ENCODE data around the gene SOWAHA.

SOWAHA gene

DNA sequence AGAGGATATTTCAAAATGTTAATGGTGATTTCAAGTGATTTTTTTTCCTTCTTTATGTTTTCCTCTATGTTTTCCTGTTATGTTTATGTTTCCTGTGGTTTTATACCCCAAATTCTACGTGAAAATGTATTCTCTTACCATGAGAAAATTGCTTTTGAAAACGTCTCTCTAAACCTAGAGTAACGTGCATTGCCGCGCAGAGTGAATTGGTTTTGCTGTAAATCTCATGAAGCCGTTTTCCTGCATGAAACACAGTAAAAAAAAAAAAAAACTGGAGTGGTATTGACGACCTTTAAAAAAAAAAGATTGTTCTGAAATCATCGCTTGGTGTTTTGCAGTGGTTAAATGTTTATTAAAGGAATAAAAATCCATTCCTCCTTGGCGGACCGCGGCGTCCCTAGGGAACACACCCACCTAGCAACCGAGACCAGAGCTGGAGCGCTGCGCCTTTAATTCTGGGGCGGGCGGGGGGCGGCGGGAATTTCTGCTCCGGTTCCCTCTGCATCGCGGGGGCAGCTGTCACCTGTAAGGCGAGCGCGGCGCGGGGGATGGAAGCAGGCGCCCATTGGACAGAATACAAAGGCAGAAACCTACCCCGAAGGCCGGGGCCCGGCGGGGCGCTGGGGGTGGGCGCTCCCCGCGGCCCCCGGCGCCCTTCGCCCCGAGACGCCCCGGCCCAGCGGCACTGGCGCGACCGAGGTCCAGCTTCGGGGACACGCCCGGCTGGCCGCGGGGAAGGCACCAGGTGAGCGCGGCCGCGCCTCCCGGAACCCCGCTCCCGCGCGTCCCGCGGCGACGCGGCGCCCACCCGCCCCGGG lies at the start of gene SOWAHA:
Gene SOWAHA, plus strand, starts transcription at position 522 of the 818 bp plus-strand sequence. CDS start 320 bp downstream, outside the sequence.
- POLR2A ChIA-PET, result no interaction called here
- no peak for DNase-seq (ENCODE audit: extremely low spot score)
- TF ChIP-seq, protein P1, sequence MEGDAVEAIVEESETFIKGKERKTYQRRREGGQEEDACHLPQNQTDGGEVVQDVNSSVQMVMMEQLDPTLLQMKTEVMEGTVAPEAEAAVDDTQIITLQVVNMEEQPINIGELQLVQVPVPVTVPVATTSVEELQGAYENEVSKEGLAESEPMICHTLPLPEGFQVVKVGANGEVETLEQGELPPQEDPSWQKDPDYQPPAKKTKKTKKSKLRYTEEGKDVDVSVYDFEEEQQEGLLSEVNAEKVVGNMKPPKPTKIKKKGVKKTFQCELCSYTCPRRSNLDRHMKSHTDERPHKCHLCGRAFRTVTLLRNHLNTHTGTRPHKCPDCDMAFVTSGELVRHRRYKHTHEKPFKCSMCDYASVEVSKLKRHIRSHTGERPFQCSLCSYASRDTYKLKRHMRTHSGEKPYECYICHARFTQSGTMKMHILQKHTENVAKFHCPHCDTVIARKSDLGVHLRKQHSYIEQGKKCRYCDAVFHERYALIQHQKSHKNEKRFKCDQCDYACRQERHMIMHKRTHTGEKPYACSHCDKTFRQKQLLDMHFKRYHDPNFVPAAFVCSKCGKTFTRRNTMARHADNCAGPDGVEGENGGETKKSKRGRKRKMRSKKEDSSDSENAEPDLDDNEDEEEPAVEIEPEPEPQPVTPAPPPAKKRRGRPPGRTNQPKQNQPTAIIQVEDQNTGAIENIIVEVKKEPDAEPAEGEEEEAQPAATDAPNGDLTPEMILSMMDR (IDR thresholded peaks at IDR 0.05; ENCODE audit: control extremely low read depth, extremely low read depth, low read depth, missing control alignments), result no peak
- CTCF ChIA-PET, result interaction anchor here (0.8 to 3.8 kb wide), 8 partner anchors 12 to 287 kb away, joined by 3 to 22 read pairs (median 4); partner anchors contain the start of gene SHROOM1

GRCh38 chr5:132764051-132764450 lies 49.1 kb upstream of the SOWAHA start:
- ChIA-PET POLR2A (no interaction called here), CTCF (interaction anchor here (0.9 to 2.9 kb wide), 5 partner anchors 8 to 78 kb away, joined by 3 to 18 read pairs (median 3); no protein-coding TSS in a partner anchor)
- TF ChIP-seq, protein P1 (IDR thresholded peaks at IDR 0.05; ENCODE audit: control extremely low read depth, extremely low read depth, low read depth, missing control alignments), result no peak
- no peak for DNase-seq (ENCODE audit: extremely low spot score)

- CTCF ChIA-PET, result interaction anchor here (0.9 to 2.9 kb wide), 5 partner anchors 9 to 79 kb away, joined by 3 to 18 read pairs (median 3); no protein-coding TSS in a partner anchor
- TF ChIP-seq, protein P1 (IDR thresholded peaks at IDR 0.05; ENCODE audit: control extremely low read depth, extremely low read depth, low read depth, missing control alignments), result no peak
Observed at GRCh38 chr5:132764671-132765238, 48.3 kb upstream of the SOWAHA start.

DNA sequence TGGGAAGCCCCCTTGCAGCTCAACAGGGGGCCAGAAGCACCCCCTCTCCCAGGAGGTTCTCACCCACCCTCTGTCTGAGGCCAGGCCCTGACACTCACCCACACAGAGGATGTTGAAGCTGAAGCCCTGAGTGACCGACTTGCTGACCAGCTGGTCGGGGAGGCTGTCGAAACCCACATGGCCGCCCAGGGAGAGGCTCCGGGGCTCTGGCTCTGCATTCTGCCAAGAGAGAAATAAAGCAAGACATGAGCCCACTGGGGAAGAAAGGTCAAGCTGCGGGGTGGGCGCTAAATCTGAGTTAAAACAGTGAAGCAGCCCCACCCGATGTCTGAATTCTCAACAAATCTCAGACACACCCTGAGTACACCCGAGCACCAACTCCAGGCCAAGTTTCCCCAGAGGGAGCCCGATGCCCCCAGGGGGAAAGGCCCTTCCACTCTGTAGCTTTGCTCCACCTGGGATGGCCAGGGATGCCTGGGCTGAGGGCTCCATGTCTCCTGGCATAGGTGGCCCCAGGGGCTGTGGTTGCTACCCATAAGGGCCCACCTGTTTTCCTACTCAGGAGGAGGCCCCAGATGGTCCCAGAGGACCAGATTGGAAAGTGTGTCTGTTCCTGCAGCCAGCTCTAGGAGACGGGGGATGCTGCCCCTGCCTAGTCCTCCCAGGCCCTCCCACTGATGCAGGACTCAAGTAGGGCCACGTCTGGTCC lies 47.6 kb upstream of the SOWAHA start:
- TF ChIP-seq, protein P1 (IDR thresholded peaks at IDR 0.05; ENCODE audit: control extremely low read depth, extremely low read depth, low read depth, missing control alignments), result no peak
- CTCF ChIA-PET, result interaction anchor here (1.2 to 2.9 kb wide), 5 partner anchors 10 to 55 kb away, joined by 3 to 18 read pairs (median 10); partner anchors contain the start of gene CCNI2
- no peak for DNase-seq (ENCODE audit: extremely low spot score)
- POLR2A ChIA-PET, result interaction anchor here (0.5 kb wide), 1 partner anchor 1759 kb away, joined by 5 read pairs; no protein-coding TSS in a partner anchor

More at GRCh38 chr5:132764671-132765238, 48.3 kb upstream of the SOWAHA start:
- POLR2A ChIA-PET, result interaction anchor here (0.5 kb wide), 1 partner anchor 1760 kb away, joined by 5 read pairs; no protein-coding TSS in a partner anchor
- DNase-seq (ENCODE audit: extremely low spot score), result no peak

- POLR2A ChIA-PET, result no interaction called here
- CTCF ChIA-PET, result interaction anchor here (1.3 to 2.9 kb wide), 3 partner anchors 9 to 19 kb away, joined by 4 to 18 read pairs (median 10); partner anchors contain the start of gene CCNI2
- DNase-seq (ENCODE audit: extremely low spot score), result no peak
- TF ChIP-seq, protein P1 (IDR thresholded peaks at IDR 0.05; ENCODE audit: control extremely low read depth, extremely low read depth, low read depth, missing control alignments), result no peak
Observed at GRCh38 chr5:132766020-132766805, 46.9 kb upstream of the SOWAHA start.
